ENCODE measurements around the gene EEPD1.

DNA sequence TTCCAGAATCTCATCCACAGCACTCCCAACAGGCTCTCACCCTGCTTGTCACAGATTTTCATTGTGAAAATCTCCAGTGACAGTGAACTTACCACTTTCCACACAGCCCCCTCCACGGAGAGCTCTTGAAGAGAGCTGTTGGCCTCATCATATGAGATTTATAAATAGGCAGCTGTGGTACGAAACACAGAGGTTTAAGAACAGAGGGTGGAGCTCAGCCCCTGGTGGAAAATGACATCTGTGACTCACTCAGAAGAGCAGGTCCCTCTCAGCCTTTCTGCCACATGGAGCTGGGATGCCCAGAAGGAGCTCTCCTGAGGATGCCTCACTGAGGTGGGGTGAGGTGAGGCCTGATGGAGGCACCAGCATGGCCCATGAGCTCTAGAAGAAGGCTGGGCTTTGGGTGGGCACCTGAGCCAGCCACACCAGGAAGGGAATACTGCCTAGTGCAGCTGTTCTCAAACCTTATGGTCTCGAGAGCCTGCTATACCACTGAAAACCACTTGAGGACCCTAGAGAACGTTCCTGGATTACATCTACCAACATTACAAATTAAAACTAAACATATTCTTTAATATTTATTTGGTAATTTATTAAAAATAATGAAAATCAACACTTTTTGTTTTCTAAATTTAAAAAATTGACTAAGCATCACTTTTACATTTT, 25.8 kb upstream of the EEPD1 start:
- TF ChIP-seq, protein P1, sequence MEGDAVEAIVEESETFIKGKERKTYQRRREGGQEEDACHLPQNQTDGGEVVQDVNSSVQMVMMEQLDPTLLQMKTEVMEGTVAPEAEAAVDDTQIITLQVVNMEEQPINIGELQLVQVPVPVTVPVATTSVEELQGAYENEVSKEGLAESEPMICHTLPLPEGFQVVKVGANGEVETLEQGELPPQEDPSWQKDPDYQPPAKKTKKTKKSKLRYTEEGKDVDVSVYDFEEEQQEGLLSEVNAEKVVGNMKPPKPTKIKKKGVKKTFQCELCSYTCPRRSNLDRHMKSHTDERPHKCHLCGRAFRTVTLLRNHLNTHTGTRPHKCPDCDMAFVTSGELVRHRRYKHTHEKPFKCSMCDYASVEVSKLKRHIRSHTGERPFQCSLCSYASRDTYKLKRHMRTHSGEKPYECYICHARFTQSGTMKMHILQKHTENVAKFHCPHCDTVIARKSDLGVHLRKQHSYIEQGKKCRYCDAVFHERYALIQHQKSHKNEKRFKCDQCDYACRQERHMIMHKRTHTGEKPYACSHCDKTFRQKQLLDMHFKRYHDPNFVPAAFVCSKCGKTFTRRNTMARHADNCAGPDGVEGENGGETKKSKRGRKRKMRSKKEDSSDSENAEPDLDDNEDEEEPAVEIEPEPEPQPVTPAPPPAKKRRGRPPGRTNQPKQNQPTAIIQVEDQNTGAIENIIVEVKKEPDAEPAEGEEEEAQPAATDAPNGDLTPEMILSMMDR (IDR thresholded peaks at IDR 0.05), result no peak
- TF ChIP-seq POLR2A (IDR thresholded peaks at IDR 0.05), result no peak
